ENCODE measurements around the gene NRIP3.

Gene NRIP3

GRCh38 chr11:9041747-9042146 is 37.9 kb upstream of the NRIP3 start:
- DNase-seq (ENCODE audit: extremely low spot score) = no peak
- POLR2A ChIA-PET = no interaction called here
- CTCF ChIA-PET = no interaction called here
- TF ChIP-seq NFRKB (IDR thresholded peaks at IDR 0.05) = no peak
- TF ChIP-seq ZNF384 (IDR thresholded peaks at IDR 0.05) = no peak
- TF ChIP-seq FOXM1 (IDR thresholded peaks at IDR 0.05; ENCODE audit: borderline replicate concordance) = no peak
- no peak for TF ChIP-seq SUZ12 (IDR thresholded peaks at IDR 0.05)
- TF ChIP-seq FOXK2 (IDR thresholded peaks at IDR 0.05) = no peak
- TF ChIP-seq SP1 (IDR thresholded peaks at IDR 0.05) = no peak
- TF ChIP-seq ARNT (IDR thresholded peaks at IDR 0.05) = no peak
- TF ChIP-seq L3MBTL2 (conservative IDR thresholded peaks at IDR 0.05) = no peak
- TF ChIP-seq LEF1 (IDR thresholded peaks at IDR 0.05; ENCODE audit: borderline replicate concordance) = no peak
- TF ChIP-seq FOXA1 (IDR thresholded peaks at IDR 0.05) = no peak

DNA sequence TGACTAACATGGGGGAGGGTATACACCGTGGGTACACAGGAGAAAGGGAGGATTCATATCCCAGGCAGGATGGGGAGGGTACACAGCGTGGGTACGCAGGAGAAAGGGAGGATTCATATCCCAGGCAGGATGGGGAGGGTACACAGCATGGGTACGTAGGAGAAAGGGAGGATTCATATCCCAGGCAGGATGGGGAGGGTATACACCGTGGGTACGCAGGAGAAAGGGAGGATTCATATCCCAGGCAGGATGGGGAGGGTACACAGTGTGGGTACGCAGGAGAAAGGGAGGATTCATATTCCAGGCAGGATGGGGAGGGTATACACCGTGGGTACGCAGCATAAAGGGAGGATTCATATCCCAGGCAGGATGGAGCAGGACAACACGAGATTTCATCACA is 36.6 kb upstream of the NRIP3 start:
- no peak for DNase-seq (ENCODE audit: extremely low spot score)
- ChIA-PET CTCF (no interaction called here), POLR2A (no interaction called here)
- no peak for TF ChIP-seq SUZ12 (IDR thresholded peaks at IDR 0.05)

DNA sequence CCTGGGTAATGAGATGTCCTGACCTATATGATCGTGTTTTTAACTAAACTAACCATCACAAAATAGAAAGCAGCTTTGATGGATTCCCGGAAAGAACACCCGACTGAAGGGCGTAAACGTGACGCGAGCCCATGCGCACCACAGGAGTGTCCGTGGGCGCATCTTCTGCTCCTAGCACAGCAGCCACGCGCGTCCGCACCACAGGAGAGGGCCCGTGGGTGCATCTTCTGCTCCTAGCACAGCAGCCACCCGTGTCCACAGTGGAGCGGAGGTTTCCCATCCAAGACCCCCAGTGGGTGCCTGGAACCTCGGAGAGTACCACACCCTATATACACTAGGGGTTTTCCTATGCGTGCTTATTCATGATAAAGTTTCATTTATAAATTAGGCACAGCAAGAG is 36.1 kb upstream of the NRIP3 start:
- POLR2A ChIA-PET = no interaction called here
- CTCF ChIA-PET = no interaction called here
- TF ChIP-seq FOXA1 (IDR thresholded peaks at IDR 0.05) (no peak), PKNOX1 (IDR thresholded peaks at IDR 0.05) (no peak), ARNT (IDR thresholded peaks at IDR 0.05) (no peak), LEF1 (IDR thresholded peaks at IDR 0.05; ENCODE audit: borderline replicate concordance) (no peak), ZNF384 (IDR thresholded peaks at IDR 0.05) (no peak), ELF4 (IDR thresholded peaks at IDR 0.05) (no peak), FOXK2 (IDR thresholded peaks at IDR 0.05) (no peak), SUZ12 (IDR thresholded peaks at IDR 0.05) (no peak), CTBP1 (IDR thresholded peaks at IDR 0.05; ENCODE audit: borderline replicate concordance) (no peak), HDGF (IDR thresholded peaks at IDR 0.05; ENCODE audit: borderline replicate concordance) (no peak), TARDBP (IDR thresholded peaks at IDR 0.05) (no peak), FOXM1 (IDR thresholded peaks at IDR 0.05; ENCODE audit: borderline replicate concordance) (no peak), SP1 (IDR thresholded peaks at IDR 0.05) (no peak), NFRKB (IDR thresholded peaks at IDR 0.05) (no peak), L3MBTL2 (conservative IDR thresholded peaks at IDR 0.05) (no peak), BHLHE40 (IDR thresholded peaks at IDR 0.05; ENCODE audit: borderline replicate concordance) (no peak)
- no peak for DNase-seq (ENCODE audit: extremely low spot score)

GRCh38 chr11:9039198-9039597 is 35.4 kb upstream of the NRIP3 start:
- ChIA-PET CTCF (no interaction called here), POLR2A (no interaction called here)
- DNase-seq (ENCODE audit: extremely low spot score) = no peak
- TF ChIP-seq ELF4 (IDR thresholded peaks at IDR 0.05) (no peak), BHLHE40 (IDR thresholded peaks at IDR 0.05; ENCODE audit: borderline replicate concordance) (no peak), SP1 (IDR thresholded peaks at IDR 0.05) (no peak), TARDBP (IDR thresholded peaks at IDR 0.05) (no peak), HDGF (IDR thresholded peaks at IDR 0.05; ENCODE audit: borderline replicate concordance) (no peak), FOXK2 (IDR thresholded peaks at IDR 0.05) (no peak), FOXA1 (IDR thresholded peaks at IDR 0.05) (no peak), L3MBTL2 (conservative IDR thresholded peaks at IDR 0.05) (no peak), FOXM1 (IDR thresholded peaks at IDR 0.05; ENCODE audit: borderline replicate concordance) (no peak), LEF1 (IDR thresholded peaks at IDR 0.05; ENCODE audit: borderline replicate concordance) (no peak), CTBP1 (IDR thresholded peaks at IDR 0.05; ENCODE audit: borderline replicate concordance) (no peak), ZNF384 (IDR thresholded peaks at IDR 0.05) (no peak), ARNT (IDR thresholded peaks at IDR 0.05) (no peak), PKNOX1 (IDR thresholded peaks at IDR 0.05) (no peak), SUZ12 (IDR thresholded peaks at IDR 0.05) (no peak), NFRKB (IDR thresholded peaks at IDR 0.05) (no peak)

GRCh38 chr11:9038541-9038940 is 34.7 kb upstream of the NRIP3 start:
- no peak for DNase-seq (ENCODE audit: extremely low spot score)
- no peak for TF ChIP-seq FOXM1 (IDR thresholded peaks at IDR 0.05; ENCODE audit: borderline replicate concordance)
- TF ChIP-seq TARDBP (IDR thresholded peaks at IDR 0.05) = no peak
- TF ChIP-seq NFRKB (IDR thresholded peaks at IDR 0.05) = no peak
- TF ChIP-seq FOXA1 (IDR thresholded peaks at IDR 0.05) = no peak
- no peak for TF ChIP-seq HDGF (IDR thresholded peaks at IDR 0.05; ENCODE audit: borderline replicate concordance)
- TF ChIP-seq ZNF384 (IDR thresholded peaks at IDR 0.05) = no peak
- TF ChIP-seq PKNOX1 (IDR thresholded peaks at IDR 0.05) = no peak
- no peak for TF ChIP-seq LEF1 (IDR thresholded peaks at IDR 0.05; ENCODE audit: borderline replicate concordance)
- no peak for TF ChIP-seq CTBP1 (IDR thresholded peaks at IDR 0.05; ENCODE audit: borderline replicate concordance)
- no peak for TF ChIP-seq L3MBTL2 (conservative IDR thresholded peaks at IDR 0.05)
- TF ChIP-seq SP1 (IDR thresholded peaks at IDR 0.05) = no peak
- TF ChIP-seq FOXK2 (IDR thresholded peaks at IDR 0.05) = no peak
- no peak for TF ChIP-seq BHLHE40 (IDR thresholded peaks at IDR 0.05; ENCODE audit: borderline replicate concordance)
- no peak for TF ChIP-seq ARNT (IDR thresholded peaks at IDR 0.05)
- TF ChIP-seq SUZ12 (IDR thresholded peaks at IDR 0.05) = no peak
- ChIA-PET POLR2A (no interaction called here), CTCF (no interaction called here)

DNA sequence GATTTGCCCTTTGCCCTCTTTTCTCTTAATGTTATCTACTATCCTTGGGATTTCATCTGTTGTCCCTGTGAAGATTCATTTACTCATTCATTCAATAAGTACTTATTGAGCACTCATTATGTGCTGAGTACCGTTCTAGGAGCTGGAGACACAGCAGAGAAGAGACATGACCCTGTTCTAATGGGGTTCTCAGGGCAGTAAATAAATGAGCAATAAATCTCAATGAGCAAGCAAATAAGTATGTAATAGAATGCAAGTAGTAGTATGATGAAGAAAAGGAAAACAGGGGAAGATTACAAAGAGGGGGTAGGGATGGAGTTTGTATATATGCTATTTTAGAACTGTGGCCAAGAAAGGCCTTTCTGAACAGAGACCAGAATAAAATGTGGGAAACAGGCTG is 34.2 kb upstream of the NRIP3 start:
- TF ChIP-seq PKNOX1 (IDR thresholded peaks at IDR 0.05) (no peak), BHLHE40 (IDR thresholded peaks at IDR 0.05; ENCODE audit: borderline replicate concordance) (no peak), TARDBP (IDR thresholded peaks at IDR 0.05) (no peak), LEF1 (IDR thresholded peaks at IDR 0.05; ENCODE audit: borderline replicate concordance) (no peak), SP1 (IDR thresholded peaks at IDR 0.05) (no peak), ARNT (IDR thresholded peaks at IDR 0.05) (no peak), FOXA1 (IDR thresholded peaks at IDR 0.05) (no peak), CTBP1 (IDR thresholded peaks at IDR 0.05; ENCODE audit: borderline replicate concordance) (no peak), ZNF384 (IDR thresholded peaks at IDR 0.05) (no peak), FOXM1 (IDR thresholded peaks at IDR 0.05; ENCODE audit: borderline replicate concordance) (no peak), HDGF (IDR thresholded peaks at IDR 0.05; ENCODE audit: borderline replicate concordance) (no peak), NFRKB (IDR thresholded peaks at IDR 0.05) (no peak), ELF4 (IDR thresholded peaks at IDR 0.05) (no peak), SUZ12 (IDR thresholded peaks at IDR 0.05) (no peak), L3MBTL2 (conservative IDR thresholded peaks at IDR 0.05) (no peak), FOXK2 (IDR thresholded peaks at IDR 0.05) (no peak)
- CTCF ChIA-PET = no interaction called here
- POLR2A ChIA-PET = no interaction called here
- no peak for DNase-seq (ENCODE audit: extremely low spot score)

All from HEK293T (cell line).